Common myeloid progenitor, CD34-positive (primary cell): Measurements from ENCODE around the gene APBB3.
A peak's percentile ranks its signal among the peaks of the same experiment; 100 is the strongest.

Experiments used
- CTCF ChIA-PET: fragments of 350-600 bp; sonication (Branson Sonifier 250); formaldehyde crosslinking; loops from one replicate; lab custom pipeline; 2021; ENCODE audit warnings: antibody characterized with exemption; lab: Charles Lee
- POLR2A ChIA-PET: fragments of 350-600 bp; sonication (Branson Sonifier 250); formaldehyde crosslinking; loops from one replicate; lab custom pipeline; 2021; ENCODE audit warnings: antibody characterized with exemption; lab: Charles Lee
- DNase-seq, 3 donors: peaks; one replicate each; pipeline versions ENCODE4 v3.0.0 to v3.0.0-alpha.2; 2013
- H3K27ac ChIP-seq, 2 experiments: 1 replicate in 1 of 2; 2 replicates in 1 of 2; pipeline ENCODE4 v1.7.0; 2013; ENCODE audit warnings: inconsistent platforms in 2 of 2, low read length in 2 of 2, mild to moderate bottlenecking in 2 of 2, low read depth in 1 of 2, moderate library complexity in 1 of 2; ENCODE audit not compliant: severe bottlenecking in 2 of 2, insufficient read depth in 1 of 2, poor library complexity in 1 of 2
- H3K27me3 ChIP-seq, 5 experiments: replicated peaks in 2 of 5; 1 replicate in 3 of 5; 2 replicates in 2 of 5; pipeline versions ENCODE4 v1.6.1 to v1.7.0; 2013; ENCODE audit warnings: low read length in 4 of 5, mild to moderate bottlenecking in 2 of 5, moderate library complexity in 2 of 5, inconsistent platforms in 1 of 5; ENCODE audit not compliant: insufficient read depth in 5 of 5, control insufficient read depth in 4 of 5
- H3K36me3 ChIP-seq, 4 experiments: 1 replicate in 2 of 4; 2 replicates in 2 of 4; pipeline versions ENCODE4 v1.6.1 to v1.7.0; 2013; ENCODE audit warnings: low read length in 3 of 4, control low read depth in 1 of 4, mild to moderate bottlenecking in 1 of 4; ENCODE audit not compliant: control insufficient read depth in 4 of 4, insufficient read depth in 4 of 4
- H3K4me1 ChIP-seq, 4 experiments: 1 replicate in 3 of 4; 2 replicates in 1 of 4; pipeline versions ENCODE4 v1.6.1 to v1.7.1; 2013; ENCODE audit warnings: low read length in 3 of 4, mild to moderate bottlenecking in 3 of 4, control low read depth in 1 of 4, inconsistent platforms in 1 of 4, moderate library complexity in 1 of 4; ENCODE audit not compliant: control insufficient read depth in 4 of 4, insufficient read depth in 4 of 4; ENCODE audit errors: control extremely low read depth in 1 of 4
- H3K4me3 ChIP-seq, 7 experiments: 1 replicate in 4 of 7; 2 replicates in 3 of 7; pipeline versions ENCODE4 v1.5.1 to v1.7.0; 2013; ENCODE audit warnings: mild to moderate bottlenecking in 7 of 7, low read length in 6 of 7, moderate library complexity in 6 of 7, inconsistent platforms in 2 of 7, low read depth in 2 of 7, control low read depth in 1 of 7; ENCODE audit not compliant: insufficient read depth in 4 of 7, control insufficient read depth in 1 of 7; ENCODE audit errors: extremely low read depth in 1 of 7
- H3K9me3 ChIP-seq, 5 experiments: 1 replicate in 4 of 5; 2 replicates in 1 of 5; pipeline versions ENCODE4 v1.6.1 to v1.7.1; 2013; ENCODE audit warnings: low read length in 4 of 5, mild to moderate bottlenecking in 2 of 5, inconsistent platforms in 1 of 5, low read depth in 1 of 5, moderate library complexity in 1 of 5; ENCODE audit not compliant: control insufficient read depth in 4 of 5, insufficient read depth in 2 of 5; ENCODE audit errors: control extremely low read depth in 1 of 5
- WGBS: methylation state at CpG from one replicate; pipeline ENCODE4 v1.1.5; 2013; ENCODE audit not compliant: insufficient coverage; 5-methylcytosine and 5-hydroxymethylcytosine counted together

The APBB3 gene

DNA sequence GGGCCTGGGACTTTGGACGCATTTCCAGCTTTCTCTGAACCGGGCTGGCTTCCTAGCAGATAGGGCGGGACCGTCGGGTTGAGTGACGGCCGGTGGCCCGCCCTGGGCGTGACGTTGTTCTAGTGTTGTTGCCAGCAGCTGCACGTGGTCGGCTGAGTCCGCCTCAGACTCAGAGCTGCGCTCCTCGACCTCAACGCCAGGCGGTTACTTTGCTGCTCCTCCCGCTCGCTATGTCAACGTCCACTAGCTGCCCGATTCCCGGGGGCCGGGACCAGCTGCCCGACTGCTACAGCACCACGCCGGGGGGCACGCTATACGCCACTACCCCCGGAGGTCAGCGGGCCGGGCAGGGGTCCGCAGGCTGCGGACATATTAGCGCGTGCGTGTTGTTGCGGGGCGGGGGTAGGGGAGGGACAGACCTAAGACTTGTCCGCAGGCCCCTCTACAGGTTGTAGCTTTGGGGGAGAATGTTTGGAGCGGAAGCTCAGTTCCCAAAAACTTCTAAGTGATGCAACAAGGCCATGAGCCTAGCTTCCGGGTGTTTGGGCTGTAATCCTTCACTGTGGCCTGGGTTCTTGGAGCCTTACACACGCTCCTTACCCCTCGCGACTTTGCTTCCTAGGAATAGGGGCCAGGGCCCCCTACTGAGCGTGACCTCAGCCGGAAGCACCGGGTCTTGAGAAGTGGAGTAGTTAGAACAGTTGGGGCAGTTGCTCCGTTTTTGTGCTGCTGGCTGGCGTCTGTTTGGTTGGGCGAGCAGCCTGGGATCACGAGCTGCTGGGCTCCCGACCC lies 16.7 kb downstream of the APBB3 start, which contains the start of gene EIF4EBP3:
EIF4EBP3 (plus strand) TSS at position 155 of the 792 bp plus-strand sequence; CDS start at position 231, 76 bp downstream.
- peak within 1 kb of the TSS; percentile 42 to 83 for H3K27ac ChIP-seq
- H3K4me1 ChIP-seq: peaks cover 8 to 34% (median 27%) of the 10 kb centered on the region in 4 experiments
- H3K9me3 ChIP-seq: no peaks in the 10 kb centered on the region
- no peaks in the 10 kb centered on the region for H3K27me3 ChIP-seq
- ChIA-PET CTCF (interaction anchor here (0.8 to 5.2 kb wide), 22 partner anchors 8 to 192 kb away, joined by 3 to 69 read pairs (median 5); partner anchors contain the start of genes APBB3, CD14, HARS1 and HARS2), POLR2A (interaction anchor here (0.6 to 2.7 kb wide), 10 partner anchors 10 to 1103 kb away, joined by 3 to 13 read pairs (median 4); partner anchors contain the start of genes ANKHD1, FCHSD1, IK and NDUFA2)
- DNase-seq: peak; percentile 89 to 95 (median 94)
- 2% methylated on average over 50 of the region's 52 CpGs for WGBS
- H3K36me3 ChIP-seq: peaks cover 20 to 52% (median 32%) of the 10 kb centered on the region in 4 experiments
- peak within 1 kb of the TSS; percentile 16 to 88 (median 62) for H3K4me3 ChIP-seq

DNA sequence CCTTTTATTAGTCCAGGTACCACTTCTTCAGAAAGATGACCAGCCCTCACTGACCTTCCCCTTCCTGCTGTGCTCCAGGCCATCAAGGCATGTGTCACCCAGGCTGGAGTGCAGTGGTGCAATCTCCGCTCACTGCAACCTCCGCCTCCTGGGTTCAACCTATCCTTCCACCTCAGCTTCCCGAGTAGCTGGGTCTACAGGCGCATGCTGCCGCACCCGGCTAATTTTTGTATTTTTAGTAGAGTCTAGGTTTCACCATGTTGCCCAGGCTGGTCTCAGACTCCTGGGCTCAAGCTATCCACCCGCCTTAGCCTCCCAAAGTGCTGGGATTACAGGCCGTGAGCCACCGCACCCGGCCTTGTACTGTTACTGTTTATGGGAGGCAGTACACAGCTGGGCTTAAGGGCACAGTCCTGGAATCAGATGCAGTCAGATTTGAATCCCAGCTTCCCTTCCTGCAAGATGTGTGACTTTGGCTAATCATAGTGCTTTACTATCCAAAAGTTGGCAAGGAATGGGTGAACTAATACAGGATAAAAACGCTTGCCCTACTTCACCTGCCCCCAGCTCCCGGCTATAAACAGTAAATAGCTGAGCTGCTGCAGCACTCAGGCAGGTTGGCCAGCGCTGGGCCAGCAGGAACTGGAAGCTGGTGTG lies 17.4 kb downstream of the APBB3 start:
- 68% methylated on average over 11 of the region's 13 CpGs for WGBS
- peaks cover 8 to 34% (median 27%) of the 10 kb centered on the region in 4 experiments for H3K4me1 ChIP-seq
- CTCF ChIA-PET: interaction anchor here (0.8 to 5.2 kb wide), 18 partner anchors 9 to 191 kb away, joined by 3 to 69 read pairs (median 6); partner anchors contain the start of genes APBB3, CD14, HARS1 and HARS2
- DNase-seq: peak in 1 of 3 donors; percentile 10
- peak overlapping the region in 6 of 7 experiments; percentile 21 to 88 (median 68) for H3K4me3 ChIP-seq
- POLR2A ChIA-PET: interaction anchor here (0.6 to 2.7 kb wide), 8 partner anchors 10 to 1104 kb away, joined by 3 to 13 read pairs (median 4); partner anchors contain the start of genes ANKHD1, FCHSD1, IK and NDUFA2
- H3K9me3 ChIP-seq: no peaks in the 10 kb centered on the region
- no peaks in the 10 kb centered on the region for H3K27me3 ChIP-seq
- H3K27ac ChIP-seq: peak overlapping the region; percentile 42 to 83
- H3K36me3 ChIP-seq: peaks cover 23 to 52% (median 34%) of the 10 kb centered on the region in 4 experiments

- ChIA-PET POLR2A (interaction anchor here (0.7 kb wide), 1 partner anchor 118 kb away, joined by 3 read pairs; no protein-coding TSS in a partner anchor), CTCF (interaction anchor here (0.6 to 5.2 kb wide), 4 partner anchors 22 to 102 kb away, joined by 4 to 69 read pairs (median 18); partner anchors contain the start of genes CD14, IK and NDUFA2)
- WGBS: 98% methylated on average over 9 of the region's 10 CpGs
- Histone ChIP-seq H3K36me3 (peaks cover 26 to 53% (median 37%) of the 10 kb centered on the region in 4 experiments), H3K9me3 (no peaks in the 10 kb centered on the region), H3K4me1 (peaks cover 8 to 34% (median 27%) of the 10 kb centered on the region in 4 experiments), H3K4me3 (no peak overlapping the region), H3K27ac (no peak overlapping the region), H3K27me3 (no peaks in the 10 kb centered on the region)
- DNase-seq: no peak
Observed at GRCh38 chr5:140545606-140546005, 18.8 kb downstream of the APBB3 start.

- no peak overlapping the region for H3K4me3 ChIP-seq
- CTCF ChIA-PET: no interaction called here
- DNase-seq: no peak
- WGBS: 98% methylated on average over 7 of the region's 7 CpGs
- POLR2A ChIA-PET: no interaction called here
- H3K9me3 ChIP-seq: no peaks in the 10 kb centered on the region
- H3K27me3 ChIP-seq: no peaks in the 10 kb centered on the region
- H3K27ac ChIP-seq: no peak overlapping the region
- H3K4me1 ChIP-seq: peaks cover 8 to 34% (median 27%) of the 10 kb centered on the region in 4 experiments
- H3K36me3 ChIP-seq: peaks cover 21 to 53% (median 36%) of the 10 kb centered on the region in 4 experiments
Observed at GRCh38 chr5:140544986-140545385, 19.4 kb downstream of the APBB3 start.

DNA sequence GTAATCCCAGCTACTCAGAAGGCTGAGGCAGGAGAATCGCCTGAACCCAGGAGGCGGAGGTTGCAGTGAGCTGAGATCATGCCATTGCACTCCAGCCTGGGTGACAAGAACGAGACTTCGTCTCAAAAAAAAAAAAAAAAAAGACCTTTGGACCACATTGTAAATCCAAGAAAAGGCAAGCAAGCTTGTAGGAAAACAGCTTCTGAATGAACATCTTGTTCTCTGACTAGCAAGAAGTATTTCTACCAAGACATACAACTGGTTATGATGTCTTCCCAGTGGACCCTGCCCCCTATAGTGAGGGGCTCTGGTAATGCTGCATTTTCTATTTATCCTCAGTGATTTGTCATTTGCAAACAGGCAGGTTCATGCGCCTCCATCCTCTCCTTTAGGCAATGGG lies 21.4 kb downstream of the APBB3 start:
- peaks cover 27 to 61% (median 47%) of the 10 kb centered on the region in 4 experiments for H3K36me3 ChIP-seq
- no peak for DNase-seq

GRCh38 chr5:140540227-140540626 lies 24.2 kb downstream of the APBB3 start:
- Histone ChIP-seq H3K4me1 (no peaks in the 10 kb centered on the region), H3K9me3 (no peaks in the 10 kb centered on the region), H3K27me3 (no peaks in the 10 kb centered on the region), H3K27ac (no peak overlapping the region), H3K36me3 (peaks cover 37 to 83% (median 62%) of the 10 kb centered on the region in 4 experiments), H3K4me3 (no peak overlapping the region)
- ChIA-PET POLR2A (no interaction called here), CTCF (interaction anchor here (1.0 to 1.9 kb wide), 7 partner anchors 8 to 171 kb away, joined by 3 to 5 read pairs (median 3); no protein-coding TSS in a partner anchor)
- no CpG with 5 or more reads among the region's 1 CpG for WGBS
- no peak for DNase-seq

More for the DNA sequence above, 21.4 kb downstream of the APBB3 start:
- H3K27ac ChIP-seq: no peak overlapping the region
- no peaks in the 10 kb centered on the region for H3K9me3 ChIP-seq
- H3K4me3 ChIP-seq: no peak overlapping the region
- 87% methylated on average over 3 of the region's 5 CpGs for WGBS
- POLR2A ChIA-PET: no interaction called here
- no peaks in the 10 kb centered on the region for H3K27me3 ChIP-seq
- CTCF ChIA-PET: no interaction called here
- peaks cover 0 to 15% (median 9%) of the 10 kb centered on the region in 4 experiments for H3K4me1 ChIP-seq
